ENCODE data around the gene PHF13. TPM values are rescaled to one million over a fixed set of nuclear protein-coding genes. Genes with fewer than 3 reads are reported as not detected.
"Not testable (repeated sequence)": the region's sequence is repeated elsewhere in the genome, so short reads cannot be mapped to it uniquely, and the experiment has no call there.

Gene PHF13
- total RNA-seq, 1 donor from 2014 or later, result 13.3 TPM

DNA sequence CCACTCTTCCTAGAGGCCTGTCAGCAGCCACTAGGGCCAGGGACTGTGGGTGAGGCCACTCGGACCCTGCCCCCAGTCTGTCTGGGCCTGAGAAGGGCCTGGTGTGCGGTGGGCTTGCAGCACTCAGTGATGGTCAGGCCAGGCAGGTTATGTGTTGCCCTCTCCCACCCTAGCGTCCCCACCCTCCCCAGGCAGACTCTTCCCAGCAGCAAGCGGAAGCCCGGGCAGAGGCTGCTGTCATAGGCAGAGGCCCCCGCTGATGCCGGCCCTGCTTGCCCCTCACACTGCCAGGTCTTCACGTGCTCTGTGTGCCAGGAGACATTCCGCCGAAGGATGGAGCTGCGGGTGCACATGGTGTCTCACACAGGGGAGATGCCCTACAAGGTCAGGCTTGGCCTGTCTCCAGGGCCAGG lies 27.1 kb upstream of the PHF13 start:
- no peak for DNase-seq (ENCODE audit: low spot score)

DNA sequence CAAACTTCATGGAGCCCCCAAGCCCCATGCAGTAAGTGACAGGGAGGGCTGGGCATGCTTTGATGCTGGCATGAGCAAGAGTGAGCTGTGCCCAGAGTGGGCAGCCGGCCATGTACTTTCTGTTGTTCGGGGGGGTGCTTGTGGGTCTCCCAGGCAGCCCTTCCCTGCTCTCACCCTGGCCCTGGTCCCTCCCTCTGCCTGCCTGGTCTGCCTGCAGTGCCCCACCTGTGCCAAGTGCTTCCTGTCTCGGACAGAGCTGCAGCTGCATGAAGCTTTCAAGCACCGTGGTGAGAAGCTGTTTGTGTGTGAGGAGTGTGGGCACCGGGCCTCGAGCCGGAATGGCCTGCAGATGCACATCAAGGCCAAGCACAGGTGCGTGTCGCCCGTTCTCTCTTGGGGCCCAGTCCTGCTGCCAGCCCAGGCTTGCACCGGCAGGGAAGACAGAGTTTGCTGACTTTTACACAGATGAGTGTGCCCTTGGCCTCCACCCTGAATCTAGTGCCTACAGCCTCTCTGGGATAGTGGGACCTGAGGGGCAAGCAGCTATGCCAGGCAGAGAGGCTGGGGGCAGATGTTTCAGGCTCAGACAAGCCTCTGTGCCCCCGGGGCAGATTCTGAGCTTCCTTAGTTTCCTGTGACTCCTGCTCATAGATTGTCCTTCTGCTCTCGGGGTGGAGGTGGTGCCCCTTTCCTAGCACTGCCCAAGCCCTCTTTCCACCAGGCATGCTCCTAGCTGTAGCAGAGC lies 26.1 kb upstream of the PHF13 start:
- no peak for DNase-seq (ENCODE audit: low spot score)

DNA sequence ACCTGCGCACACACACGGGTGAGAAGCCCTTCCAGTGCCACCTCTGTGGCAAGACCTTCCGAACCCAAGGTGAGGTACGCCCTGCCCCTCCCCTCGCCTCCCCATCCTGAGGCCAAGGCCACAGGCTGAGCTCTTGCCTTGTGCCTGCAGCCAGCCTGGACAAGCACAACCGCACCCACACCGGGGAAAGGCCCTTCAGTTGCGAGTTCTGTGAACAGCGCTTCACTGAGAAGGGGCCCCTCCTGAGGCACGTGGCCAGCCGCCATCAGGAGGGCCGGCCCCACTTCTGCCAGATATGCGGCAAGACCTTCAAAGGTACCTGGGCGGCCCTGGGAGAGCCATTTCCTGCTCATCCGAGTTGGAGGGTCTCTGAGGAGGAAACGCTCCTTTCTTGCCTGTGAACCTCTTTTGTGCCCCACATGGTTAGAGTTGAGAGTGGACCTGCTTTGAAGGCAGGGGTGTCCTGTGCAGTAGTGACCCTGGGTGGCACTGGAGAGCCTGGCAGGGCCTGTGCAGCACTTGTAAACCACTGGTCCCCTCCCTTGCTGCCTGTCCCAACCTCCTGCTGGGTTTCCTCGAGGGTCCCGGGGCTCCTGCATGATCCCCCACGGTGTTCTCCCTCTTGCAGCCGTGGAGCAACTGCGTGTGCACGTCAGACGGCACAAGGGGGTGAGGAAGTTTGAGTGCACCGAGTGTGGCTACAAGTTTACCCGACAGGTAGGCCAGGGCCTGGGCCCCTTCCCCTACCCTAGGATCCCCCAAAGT lies 25.2 kb upstream of the PHF13 start:
- no peak for DNase-seq (ENCODE audit: low spot score)

DNA sequence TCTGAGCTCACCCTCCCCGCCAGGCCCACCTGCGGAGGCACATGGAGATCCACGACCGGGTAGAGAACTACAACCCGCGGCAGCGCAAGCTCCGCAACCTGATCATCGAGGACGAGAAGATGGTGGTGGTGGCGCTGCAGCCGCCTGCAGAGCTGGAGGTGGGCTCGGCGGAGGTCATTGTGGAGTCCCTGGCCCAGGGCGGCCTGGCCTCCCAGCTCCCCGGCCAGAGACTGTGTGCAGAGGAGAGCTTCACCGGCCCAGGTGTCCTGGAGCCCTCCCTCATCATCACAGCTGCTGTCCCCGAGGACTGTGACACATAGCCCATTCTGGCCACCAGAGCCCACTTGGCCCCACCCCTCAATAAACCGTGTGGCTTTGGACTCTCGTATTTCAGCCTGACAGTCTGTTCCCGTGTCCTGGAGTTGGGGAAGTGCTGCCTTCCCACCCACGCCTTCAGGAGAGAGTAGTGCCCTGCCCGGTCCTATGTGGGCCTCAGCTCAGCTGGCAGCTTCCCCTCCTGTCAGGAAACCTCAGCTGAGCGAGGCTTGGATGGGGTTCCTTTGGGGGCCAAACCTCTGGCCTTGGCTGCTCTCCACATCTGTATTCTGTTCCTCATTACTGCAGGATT lies 24.5 kb upstream of the PHF13 start:
- DNase-seq (ENCODE audit: low spot score), result no peak

DNA sequence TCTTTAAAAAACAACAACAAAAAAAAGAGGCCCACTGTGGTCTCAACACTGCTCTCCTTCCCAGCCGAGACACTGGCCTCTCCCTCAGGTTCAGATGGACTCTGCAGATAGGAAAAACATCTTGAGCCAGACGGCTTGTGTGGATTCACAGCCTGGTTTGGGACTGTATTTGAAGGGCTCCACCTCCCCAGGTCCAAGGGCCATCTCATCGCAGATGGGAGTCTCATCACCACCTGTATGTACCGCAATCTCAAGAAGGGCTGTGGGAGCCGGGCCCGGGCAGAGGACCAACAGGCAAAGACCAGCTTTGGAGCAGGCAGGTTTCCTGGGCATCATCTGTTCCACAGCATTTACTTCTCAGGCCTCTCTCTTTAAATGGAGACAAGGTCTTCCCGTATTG lies 23.5 kb upstream of the PHF13 start:
- no peak for DNase-seq (ENCODE audit: low spot score)

DNA sequence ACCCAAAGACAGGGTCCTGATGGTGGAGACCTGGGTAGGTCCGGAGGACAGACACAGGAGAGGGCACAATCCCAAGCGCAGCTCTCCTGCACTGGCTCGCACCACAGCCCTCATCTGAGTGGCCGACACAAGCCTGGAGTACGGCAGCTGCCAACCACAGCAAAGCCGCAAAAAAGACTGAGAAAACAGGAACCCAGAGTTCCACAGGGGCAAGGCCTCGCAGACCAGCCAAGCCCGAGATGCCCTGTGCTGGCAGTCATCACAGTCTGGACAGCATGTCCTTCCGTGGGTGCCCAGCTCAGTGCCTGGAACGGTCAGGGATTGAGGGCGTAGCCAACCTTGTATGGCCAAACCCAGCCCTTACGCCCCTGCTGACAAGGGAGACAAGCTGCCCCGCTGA lies 22.3 kb upstream of the PHF13 start:
- no peak for DNase-seq (ENCODE audit: low spot score)

DNA sequence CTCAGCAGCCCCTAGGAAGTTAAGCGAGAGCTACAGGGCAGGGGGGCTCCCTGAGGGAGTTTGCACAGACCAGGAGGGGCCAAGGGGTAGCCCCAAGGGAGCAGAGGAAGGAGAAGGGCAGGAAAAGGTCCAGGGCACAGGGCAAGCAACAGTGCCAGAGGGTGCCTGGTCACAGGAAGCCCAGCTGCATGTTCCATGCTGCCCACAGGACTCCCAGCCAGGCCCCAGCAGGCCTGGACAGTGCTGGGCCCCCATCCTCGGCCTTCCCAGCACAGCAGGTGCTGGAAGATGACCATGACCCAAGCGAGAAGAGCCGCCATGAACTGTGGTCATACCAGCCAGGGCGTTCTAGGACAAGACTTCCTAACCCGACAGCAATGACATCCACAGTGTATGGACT lies 21.9 kb upstream of the PHF13 start:
- no peak for DNase-seq (ENCODE audit: low spot score)

DNA sequence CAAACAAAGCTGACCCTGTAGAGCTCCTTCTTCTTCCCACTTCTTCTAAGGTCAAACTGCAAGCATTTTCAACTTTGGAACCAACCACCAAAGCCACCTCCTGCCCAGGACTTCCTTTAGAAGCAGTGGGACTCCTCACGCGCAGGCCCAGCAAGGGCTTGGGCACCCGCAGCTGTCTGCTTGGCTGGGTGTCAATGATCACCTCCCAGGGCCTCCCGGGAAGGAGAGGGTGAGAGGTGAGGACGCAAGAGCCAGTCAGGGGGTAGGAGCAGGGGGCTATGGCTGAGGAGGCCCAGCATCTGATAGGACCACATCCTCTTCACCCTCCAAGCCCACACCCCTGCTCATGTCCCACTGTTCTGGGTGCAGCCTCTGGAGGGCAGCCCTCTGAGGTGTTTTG lies 21.1 kb upstream of the PHF13 start:
- no peak for DNase-seq (ENCODE audit: low spot score)

DNA sequence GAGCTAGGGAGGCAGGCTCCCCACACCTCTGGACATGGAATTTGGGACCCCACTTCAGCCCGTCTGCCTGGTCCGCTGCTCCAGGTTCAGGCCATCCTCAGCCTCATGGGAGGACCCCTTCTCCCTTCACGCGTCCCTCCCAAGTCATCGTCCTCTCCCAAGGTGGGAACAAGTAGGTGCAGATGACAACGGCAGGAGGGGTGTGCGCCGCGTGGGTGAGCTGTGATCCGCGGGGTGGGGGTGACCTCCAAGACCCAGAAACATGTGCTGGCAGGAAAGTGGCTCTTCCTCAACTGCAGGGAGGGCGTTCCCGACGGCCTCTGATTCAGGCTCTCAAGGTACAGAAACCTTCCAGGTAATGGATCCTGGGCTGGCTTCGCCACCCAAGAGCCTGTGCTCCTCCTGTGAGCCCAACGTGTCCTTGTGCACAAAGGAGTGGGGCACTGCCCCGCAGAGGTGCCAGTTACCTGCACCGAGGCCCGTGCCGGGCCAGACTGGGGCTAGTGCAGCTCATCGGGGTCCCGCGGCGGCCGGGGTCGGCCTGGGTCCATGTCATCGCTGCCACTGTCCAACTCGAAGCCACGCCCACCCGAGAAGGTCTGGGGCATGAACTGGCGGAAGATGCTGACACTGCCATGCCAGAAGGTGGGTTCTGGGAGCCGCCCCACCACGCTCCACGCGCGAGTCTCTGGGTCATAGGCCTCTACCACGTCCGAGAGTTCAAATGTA lies 20.5 kb upstream of the PHF13 start:
- no peak for DNase-seq (ENCODE audit: low spot score)

DNA sequence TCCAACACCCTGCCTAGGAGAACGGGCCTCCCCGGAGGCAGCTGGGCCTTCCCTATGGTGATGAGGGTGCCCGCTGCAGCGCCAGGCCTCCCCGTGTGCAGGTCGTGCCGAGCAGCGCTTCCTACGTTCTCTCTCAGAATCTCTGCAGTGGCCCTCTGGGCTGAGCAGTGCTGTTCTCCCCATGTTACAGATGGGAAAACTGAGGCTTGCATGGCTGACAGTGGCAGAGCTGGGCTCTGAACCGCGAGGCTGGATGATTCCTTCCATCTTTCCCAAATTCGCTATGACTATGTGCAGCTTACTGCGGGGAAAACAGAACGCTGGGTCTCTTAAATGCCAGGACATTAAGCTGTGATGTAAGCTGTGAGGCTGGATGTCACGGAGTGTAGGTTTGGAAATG lies 19.7 kb upstream of the PHF13 start:
- DNase-seq (ENCODE audit: low spot score), result no peak

DNA sequence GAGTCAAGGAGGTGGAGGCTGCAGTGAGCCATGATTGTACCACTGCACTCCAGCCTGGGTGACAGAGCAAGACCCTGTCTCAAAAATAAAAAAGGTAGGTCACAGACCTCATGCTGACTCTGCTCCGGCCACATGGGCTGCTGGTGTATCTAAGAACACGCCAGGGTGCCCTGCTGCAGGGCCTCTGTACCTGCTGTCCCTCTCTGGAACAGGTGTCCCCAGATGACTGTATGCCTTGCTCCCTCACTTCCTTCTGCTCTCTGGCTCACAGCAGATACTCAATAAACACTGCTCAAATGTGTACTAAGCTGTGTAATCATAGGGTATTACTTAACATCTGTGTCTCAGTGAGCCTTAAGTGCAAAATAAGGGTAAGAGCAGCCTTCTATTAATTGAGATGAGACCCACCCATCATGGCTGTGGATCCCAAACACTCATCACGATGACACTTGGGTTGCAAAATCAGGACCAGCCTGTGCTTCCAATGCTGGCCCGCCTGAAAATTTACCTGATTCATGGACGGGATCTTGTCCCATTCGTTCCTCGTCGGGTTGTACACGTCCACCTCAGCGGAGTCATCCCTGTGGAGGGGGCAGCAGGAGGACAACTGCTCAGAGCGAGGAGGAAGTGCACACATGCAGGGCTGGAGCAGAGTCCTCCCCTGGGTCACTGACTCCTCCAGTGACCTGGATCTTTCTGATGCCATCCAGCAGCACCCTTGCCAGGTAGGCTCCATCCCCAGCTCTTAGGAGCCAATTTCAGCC lies 18.4 kb upstream of the PHF13 start:
- no peak for DNase-seq (ENCODE audit: low spot score)

DNA sequence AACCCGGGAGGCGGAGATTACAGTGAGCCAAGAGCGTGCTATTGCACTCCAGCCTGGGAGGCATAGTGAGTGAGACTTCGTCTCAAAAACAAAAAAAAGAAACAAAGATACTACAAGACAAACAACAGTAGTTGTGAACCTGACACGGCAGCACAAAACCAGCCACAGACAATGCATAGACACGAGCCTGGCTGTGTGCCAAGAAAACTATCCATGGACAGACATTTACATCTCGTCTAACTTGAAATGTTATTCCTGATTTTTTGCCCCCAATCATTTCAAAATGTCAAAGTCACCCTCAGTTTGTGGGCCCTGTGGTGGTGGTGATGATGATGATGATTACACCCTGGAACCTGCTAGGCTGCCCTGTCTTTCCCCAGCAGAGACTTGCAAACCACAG lies 17.2 kb upstream of the PHF13 start:
- DNase-seq (ENCODE audit: low spot score), result no peak

DNA sequence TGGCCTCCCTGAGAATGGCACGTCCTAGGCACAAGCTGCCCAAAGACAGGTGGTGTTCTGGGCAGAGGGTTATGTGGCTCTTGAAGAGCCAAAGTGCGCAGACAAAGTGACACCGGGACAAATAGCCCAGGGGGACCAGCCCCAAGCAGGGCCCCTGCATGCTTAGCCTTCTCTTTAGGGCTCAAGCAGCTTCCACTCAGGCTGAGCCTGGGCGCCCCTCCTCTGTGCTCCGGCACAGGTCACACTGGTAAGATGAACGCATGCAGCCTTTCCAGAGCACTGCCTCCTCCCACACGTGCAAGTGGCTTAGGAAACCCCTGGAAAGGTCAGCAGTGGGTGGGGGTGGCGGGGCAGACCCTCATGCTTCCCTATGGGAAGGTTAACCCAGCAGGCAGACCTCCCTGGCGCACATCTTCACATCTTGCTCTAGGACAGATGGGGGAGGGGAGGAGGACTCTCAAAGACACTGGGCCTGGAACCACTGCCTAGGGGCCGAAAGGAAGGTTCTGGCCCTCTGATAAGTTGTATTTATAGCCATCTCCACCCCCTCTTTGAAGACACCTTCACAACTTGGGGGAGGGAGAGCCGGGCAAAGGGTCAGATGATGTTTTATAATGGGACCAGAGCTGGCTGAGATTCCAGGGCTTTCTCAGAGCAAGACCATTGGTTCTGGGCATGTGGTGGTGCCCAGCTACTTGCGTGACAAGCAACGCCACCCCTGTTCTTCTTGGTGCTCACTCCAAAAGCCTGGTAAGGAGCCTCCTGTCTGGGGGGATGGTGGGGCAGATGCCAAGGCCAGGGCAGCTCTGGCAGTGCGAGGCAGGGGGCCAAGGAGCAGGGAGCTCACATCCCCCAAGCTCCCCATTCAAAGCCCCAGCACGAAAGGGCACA lies 16.4 kb upstream of the PHF13 start:
- no peak for DNase-seq (ENCODE audit: low spot score)

DNA sequence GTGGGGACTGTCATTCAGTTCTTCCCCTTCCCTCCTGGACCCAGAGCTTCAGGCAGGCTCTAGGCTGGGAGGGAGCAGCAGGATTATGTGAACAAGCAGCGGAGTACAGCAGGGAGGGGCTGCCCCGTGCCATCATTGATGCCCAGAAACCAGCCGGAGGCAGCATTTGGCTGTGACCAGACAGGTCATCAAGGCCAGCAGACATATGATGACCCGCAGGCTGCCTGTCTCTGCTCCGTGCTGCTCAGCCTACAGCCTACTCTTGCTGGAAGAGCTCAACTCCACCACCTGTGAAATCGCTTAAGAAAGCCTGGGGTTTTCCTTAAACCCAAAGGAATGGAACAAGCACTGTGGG lies 15.8 kb upstream of the PHF13 start:
- DNase-seq (ENCODE audit: low spot score), result no peak

DNA sequence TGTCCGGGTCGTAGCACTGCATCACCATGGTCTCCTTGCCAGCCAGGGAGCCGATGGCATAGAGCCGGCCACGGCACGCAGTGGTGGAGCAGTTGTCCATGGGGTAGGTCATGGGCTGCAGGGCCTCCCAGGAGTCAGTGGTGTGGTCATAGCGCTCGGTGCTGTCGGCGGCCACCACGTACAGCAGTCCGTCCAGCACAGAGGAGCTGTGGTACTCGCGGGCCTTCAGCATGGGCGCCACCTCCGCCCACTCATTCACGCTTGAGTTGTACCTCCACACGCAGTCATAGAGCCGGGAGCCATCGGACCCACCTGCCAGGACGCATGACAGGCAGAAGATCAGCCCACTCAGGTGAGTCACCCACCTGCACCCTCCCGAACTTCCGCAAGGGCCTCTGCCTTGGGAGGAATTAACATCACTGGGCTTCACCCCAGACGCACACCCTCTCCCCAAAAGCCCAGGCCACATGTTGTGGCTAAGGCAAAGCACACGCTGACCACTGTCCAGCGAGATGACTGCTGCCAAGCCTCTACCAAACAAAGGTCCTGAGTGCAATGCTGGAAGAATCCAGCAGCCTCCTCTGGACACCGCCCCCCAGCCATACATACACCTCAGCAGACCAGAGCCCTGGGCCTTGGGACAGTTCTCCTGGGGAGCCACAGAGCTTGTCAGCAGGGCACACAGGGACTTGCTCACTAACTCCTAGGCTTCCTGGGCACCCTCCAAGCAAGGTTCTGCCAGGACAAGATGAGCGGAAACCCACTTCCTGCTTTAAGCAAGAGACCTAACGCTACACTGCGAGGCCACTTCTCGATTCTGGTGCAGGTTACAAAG lies 14.2 kb upstream of the PHF13 start:
- DNase-seq (ENCODE audit: low spot score), result no peak

DNA sequence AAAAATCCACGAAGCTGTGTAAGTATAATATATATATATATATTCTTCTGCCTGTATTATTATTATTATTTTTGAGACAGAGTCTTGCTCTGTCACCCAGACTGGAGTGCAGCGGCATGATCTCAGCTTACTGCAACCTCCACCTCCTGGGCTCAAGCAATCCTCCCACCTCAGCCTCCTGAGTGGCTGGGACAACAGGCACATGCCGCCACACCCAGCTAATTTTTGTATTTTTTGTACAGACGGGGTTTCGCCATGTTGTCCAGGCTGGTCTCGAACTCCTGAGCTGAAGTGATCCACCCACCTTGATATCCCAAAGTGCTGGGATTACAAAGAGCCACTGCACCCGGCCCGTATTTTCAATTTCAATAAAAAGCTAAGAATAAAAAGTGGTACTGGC lies 13.5 kb upstream of the PHF13 start:
- not testable (repeated sequence) for DNase-seq (ENCODE audit: low spot score)

DNA sequence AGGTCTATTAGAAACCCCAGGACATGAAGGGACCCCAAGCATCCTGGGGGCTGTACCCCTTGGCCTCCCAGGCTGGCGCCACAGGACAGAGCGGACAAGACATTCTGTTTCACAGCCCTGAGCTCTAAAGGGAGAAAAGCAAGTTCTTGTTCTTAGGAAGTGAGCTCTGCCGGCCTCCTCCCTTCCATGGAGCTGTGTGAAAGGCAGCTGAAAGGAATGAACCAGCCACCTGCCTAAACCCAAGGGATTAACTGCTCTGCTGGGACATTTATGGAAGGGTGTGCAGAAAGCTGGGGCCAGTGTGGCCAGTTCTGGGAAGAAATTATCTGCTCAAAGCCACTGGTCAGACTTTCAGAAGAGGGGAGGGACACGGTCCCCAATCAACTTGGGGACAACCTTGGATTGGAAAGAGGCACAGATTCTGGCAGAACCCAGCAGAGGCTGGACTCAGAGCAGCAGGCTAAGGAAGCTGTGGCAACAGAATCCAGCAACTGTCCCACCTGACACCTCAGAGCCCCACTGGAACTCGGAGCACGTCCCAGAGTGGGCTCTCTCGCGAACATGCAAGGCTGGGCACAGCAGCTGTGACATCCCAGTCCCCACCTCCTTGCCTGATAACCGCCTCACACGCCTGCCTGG lies 13.0 kb upstream of the PHF13 start:
- no peak for DNase-seq (ENCODE audit: low spot score)

DNA sequence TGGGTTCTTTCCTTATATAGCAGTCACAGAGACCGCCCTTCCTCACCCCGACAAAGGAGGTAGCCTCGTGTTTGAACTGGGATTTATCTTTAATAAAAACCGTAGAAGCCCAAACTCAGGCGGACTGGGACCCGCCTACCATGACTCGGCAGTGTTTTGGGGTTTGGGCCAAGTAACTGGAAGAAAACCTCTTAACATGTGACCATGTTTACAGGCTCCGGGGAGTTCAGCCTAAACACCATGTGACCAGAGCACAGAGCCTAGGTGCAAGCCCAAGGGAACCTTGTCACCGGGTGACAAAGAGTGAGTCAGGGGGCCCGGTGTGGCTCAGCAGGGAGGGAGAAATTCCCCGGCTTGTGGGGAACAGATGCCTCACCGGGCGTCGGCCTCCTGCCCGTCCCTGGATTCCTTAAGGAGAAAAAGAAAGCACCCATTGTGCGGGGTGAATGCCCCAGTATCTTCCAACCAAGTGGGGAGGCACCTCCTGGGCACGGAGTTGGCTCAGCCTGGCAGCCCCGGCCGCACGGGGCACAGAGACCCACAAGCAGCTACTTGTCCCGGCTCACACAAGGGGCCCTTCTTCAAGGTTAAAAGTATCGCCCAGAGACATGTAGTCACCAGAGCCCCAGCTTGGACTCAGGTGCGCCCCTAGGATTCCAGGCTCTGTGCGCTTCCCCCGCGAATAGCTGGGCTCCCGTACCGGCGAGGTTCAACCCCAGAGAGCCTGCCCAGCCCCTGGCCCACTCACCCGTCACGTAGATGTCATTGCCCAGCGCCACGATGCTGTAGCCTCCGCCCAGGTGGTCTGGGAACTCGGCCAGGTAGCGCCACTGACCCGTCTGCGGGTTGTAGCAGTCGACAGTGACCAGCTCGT lies 12.2 kb upstream of the PHF13 start:
- no peak for DNase-seq (ENCODE audit: low spot score)

Measured in mesenteric fat pad (tissue), 1 donor.